ENCODE results near the gene DRC3.

The DRC3 gene

GRCh38 chr17:17983776-17984175, 11.1 kb downstream of the DRC3 start:
- TF ChIP-seq CTCF (IDR thresholded peaks at IDR 0.05): no peak

GRCh38 chr17:17985153-17985552, 12.5 kb downstream of the DRC3 start:
- TF ChIP-seq CTCF (IDR thresholded peaks at IDR 0.05): no peak

- TF ChIP-seq CTCF (IDR thresholded peaks at IDR 0.05): no peak
These were observed 12.9 kb downstream of the DRC3 start for GRCh38 chr17:17985555-17985954.

GRCh38 chr17:17987187-17987896, 14.7 kb downstream of the DRC3 start:
- no peak for TF ChIP-seq CTCF (IDR thresholded peaks at IDR 0.05)

- TF ChIP-seq CTCF (IDR thresholded peaks at IDR 0.05): no peak
These were observed 15.2 kb downstream of the DRC3 start for GRCh38 chr17:17987901-17988300.

- no peak for TF ChIP-seq CTCF (IDR thresholded peaks at IDR 0.05)
These were observed 15.8 kb downstream of the DRC3 start for GRCh38 chr17:17988427-17988945.

GRCh38 chr17:17989081-17989480, 16.4 kb downstream of the DRC3 start:
- TF ChIP-seq CTCF (IDR thresholded peaks at IDR 0.05): no peak
